T follicular helper cell (primary cell): ENCODE data around the gene MECP2.
A peak's percentile ranks its signal among the peaks of the same experiment; 100 is the strongest.

Source experiments
- DNase-seq: peaks from one replicate; pipeline ENCODE4 v3.0.0-alpha.2; 2020; ENCODE audit warnings: low read depth

MECP2 gene

DNA sequence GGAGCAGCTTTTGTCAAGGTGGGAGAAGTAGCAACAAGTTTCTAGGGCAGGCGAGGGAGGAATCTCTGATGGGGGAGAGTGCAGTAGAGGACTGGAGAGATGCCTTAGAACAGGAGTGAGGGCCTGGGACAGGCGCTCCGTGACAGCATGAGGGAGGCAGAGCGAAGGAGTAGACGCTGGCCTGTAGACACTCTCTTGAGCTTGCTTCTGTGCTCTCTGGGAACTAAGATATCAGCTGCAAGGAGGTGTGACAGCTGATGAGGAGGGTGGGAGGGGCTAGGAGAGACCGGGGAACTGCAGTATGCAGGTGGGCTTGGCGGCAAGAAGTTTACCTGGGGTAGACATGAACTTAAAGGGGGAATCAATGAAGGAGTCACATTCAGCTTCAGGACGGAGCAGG is 35.7 kb downstream of the MECP2 start:
- no peak for DNase-seq

DNA sequence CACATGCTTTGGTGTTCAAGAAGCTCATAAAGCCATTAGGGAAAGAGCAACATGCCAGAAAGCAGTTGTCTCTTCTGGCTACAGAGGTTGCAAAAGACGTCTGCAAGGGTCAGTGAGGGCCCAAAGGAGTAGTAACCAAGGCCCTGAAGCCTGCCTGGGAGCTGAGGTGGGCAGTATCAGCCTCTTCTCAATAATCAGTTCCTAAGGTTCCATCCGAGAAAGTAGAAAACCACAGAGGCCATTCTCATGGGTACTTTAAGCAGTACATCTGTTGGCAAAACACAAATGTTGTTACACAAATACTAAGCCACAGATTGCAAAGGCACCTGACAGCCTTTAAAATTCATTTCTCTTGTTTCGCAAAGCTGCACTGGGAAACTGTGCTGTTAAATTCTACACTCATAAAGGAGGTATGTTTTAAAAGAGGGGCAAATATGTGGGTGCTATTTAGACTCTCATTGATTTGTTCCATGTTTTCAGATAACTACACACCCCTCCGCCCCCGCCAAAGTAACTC is 37.7 kb downstream of the MECP2 start:
- DNase-seq: no peak

DNA sequence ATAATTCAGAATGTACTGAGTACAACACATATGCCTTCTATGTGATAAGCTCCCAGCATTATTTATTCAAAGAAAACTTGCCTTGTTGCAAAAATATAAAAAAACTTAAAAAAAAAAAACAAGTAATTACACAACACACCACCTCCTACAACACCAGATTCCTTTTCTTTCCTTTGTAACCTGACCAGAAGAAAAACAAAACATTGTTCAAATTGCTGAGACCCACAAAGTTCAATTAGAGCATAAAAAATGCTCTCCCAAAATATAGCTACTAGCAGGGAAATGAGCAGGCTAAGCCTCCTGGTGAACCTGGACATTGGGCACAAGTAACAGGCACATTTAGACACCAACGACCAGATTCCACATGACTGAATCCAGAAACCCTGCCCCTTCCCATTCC is 38.3 kb downstream of the MECP2 start:
- DNase-seq: no peak

DNA sequence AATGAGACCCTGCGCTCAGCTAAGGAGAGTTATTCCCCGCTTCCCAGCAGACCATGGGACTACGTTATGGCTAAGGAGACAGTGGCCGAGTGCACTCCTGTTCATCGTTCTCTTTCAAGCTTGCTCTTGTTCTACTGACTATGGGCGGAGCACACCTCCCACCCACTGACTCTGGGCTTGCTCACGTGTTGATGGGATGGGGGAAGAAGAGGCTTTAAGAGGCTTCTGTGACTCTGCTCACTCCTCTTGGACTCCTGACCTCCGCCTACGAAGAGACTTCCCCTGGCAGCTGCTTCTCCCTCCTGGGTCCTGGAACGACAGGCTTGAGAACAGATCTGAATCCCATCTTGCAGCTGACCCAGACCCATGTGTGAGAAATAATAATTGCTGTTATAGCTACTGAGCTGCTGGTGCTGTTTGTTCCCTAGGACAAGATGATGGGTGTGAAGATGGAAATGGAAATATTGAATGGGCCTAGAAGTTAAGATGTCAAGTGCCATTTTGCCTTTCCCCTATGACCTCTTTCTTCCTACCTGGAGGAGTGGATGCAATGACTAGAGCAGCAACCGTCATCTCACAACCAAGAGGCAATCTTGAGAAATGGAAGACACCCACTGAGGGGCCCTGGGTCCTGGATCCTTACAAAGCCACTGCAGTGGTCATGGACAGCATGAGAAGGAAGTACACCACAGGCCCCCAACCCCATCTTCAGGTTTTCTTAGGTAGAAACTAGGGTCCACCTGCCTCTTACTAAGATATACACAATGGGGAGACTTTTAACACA is 39.1 kb downstream of the MECP2 start:
- no peak for DNase-seq

DNA sequence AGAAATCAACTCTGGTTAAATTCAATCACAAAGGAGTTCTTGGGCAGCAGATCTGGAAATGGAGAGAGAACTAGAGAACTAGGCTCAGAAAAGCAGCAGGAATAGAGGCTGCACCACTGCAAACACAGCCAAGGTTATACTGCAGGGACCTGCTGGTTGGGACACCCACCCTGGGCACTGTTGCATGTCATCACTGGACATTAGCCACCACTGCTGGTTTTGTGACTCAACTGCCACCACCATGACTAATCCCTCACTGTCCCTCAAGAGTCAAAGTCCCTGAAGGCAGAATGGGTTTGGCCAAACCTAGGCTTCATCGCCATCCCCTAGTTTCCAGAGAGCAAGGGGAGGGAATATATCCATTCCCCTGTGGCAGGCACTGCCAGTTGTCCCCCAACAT is 39.7 kb downstream of the MECP2 start:
- DNase-seq: no peak

DNA sequence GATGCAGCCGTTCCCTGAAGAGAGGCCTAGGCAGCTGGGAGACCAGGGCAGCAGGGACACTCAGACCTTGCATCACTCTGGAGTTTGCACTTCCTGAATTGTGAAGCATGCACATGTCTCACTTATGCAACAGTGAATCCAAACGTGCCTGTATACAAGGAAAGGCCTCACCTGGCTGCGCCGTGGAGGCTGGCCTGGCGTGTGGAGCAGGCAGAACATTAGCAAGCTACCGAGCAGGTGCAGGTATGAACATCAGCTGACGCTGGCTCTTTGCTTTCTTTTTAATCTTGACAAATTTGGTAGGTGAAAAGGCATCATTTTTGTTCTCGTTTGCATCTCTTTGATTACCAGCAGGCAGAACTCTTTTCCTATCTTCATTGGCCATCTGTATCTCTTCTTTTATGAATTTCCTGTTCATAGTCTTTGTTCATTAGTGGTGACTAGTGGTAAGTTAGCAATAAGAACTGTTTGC is 40.7 kb downstream of the MECP2 start:
- no peak for DNase-seq

DNA sequence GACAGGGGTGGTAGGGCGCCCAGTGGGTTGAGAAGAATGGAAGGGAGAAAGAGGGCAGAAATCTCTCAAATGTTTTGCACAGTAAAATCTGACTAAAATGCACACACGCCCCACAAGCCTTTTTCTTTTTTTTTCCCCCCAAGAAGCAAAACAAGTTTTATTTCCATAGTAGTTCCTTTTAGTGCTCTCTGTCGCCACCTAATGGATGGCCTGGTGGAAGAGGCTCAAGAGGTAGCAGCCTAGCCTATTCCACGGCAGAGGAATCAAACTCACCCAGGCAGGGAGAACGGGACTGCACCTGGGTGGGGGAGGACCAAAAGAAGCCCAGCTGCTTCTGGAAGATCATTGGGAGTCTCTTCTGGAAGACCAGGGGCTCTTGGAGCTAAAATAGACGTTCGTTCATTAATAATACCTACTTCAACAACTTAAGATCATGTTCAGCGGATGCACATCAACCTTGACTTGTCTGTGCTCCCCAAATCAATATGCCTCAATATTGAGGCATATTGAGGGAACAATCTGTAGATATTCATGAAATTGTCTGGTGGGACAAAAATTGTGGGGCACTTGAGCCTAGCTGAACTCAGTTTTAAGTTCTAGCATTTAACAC is 46.2 kb downstream of the MECP2 start:
- DNase-seq: peak; percentile 68

DNA sequence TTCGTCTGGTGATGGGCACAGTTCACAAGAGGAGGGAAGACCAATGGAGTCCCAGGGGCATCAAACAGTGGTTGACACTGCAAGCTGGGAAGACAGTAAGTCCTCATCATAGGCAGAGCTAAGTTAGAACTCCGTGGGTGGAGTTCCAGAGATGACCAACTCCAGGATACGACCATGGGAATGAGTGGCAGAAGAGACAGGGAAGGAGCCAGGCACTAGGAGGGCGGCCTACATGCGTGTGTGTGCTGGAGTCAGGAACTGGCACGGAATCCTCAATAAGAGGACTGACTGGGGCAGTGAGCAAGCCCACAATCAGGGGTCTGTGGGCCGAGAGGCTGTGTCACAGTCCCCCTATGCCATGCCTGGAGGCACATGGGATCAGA is 47.4 kb downstream of the MECP2 start:
- DNase-seq: no peak

DNA sequence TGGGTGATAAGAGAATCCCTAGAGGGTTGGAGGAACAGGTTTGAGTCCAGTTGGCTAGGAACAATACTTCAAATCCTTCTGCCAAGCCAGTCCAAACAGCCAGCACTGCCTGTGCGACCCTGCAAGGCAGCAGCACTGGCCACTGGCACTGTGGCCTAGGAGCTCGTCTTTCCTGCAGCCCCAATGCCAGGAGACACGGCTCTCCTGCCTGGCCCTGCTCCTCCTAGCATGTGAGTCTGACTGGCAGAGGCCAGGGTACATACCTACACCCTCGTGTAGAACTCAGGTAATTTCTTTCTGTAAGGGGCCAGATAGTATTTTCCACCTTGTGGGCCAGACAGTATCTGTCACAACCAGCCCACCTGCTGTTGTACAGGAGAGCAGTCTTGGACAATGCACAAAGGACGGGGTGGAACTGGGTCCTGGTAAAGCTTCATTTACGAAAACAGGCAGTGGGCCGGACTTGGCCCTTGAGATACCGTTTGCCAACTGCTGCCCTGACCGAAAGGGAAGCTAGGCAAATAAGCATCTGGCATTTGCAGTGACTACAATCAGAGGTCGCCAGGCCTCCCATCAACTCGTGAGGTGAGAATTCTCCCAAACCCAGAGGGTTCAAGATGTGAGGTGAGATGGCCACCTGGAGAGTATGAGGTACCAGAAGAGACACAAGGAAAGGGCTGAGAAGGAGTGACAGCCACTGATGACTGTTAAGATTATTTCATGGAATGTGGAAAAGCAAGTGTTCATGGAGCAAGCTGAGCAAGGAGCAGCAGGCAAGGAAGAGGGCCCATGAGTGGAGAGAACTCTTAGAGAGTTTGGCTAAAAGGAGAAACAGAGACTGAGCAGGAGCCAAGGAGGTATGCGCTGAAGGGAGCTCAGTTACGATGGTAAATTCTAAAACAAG is 48.1 kb downstream of the MECP2 start:
- DNase-seq: no peak

DNA sequence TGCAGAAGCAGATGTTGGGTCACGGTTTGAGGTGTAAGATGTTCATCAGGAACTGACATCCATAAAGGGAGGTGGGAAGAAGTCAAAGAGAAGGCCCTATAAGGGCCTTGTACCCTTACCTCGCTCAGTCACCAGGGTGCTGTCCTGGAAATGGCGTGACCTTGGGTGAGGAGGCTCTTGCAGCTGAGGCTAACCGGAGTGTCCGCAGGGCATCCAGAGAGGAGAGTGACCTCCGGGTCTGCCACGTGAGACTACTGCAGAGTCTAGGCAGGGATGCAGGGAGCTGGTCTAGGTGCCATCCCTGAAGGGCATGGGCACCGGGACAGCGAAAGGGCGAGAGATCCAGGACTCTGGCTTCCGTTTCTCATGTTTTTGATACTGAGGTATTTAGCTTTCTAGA is 49.1 kb downstream of the MECP2 start:
- no peak for DNase-seq

DNA sequence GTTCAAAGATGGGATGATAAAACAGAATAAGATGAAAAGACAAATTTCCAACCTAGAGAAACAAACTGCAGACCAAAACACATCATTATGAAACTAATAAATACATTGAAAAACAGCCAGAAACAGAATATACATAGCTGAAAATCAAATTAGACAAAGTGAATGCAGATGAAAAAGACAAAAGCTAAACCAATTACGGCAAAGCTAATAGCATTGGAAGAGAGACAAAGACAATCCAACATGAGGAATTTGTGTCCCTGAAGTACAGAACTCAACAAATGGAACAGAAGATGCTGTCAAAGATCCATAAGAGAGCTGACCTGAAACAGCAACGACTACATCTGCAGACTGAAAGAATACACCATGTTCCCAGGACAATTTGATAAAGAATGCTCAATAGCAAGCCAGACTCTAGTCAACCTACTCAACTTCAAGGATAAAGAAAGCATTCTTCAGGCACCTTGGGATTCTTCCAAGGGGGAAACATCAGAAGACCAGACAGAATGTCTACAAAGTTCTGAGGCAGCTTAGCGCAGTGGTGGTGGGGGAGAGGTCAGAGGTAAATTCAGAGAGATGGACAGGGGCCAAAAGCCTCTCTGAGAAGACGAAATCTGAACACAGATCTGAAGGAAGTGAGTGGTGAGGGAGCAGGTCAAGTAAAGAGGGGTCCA is 50.4 kb downstream of the MECP2 start:
- no peak for DNase-seq

DNA sequence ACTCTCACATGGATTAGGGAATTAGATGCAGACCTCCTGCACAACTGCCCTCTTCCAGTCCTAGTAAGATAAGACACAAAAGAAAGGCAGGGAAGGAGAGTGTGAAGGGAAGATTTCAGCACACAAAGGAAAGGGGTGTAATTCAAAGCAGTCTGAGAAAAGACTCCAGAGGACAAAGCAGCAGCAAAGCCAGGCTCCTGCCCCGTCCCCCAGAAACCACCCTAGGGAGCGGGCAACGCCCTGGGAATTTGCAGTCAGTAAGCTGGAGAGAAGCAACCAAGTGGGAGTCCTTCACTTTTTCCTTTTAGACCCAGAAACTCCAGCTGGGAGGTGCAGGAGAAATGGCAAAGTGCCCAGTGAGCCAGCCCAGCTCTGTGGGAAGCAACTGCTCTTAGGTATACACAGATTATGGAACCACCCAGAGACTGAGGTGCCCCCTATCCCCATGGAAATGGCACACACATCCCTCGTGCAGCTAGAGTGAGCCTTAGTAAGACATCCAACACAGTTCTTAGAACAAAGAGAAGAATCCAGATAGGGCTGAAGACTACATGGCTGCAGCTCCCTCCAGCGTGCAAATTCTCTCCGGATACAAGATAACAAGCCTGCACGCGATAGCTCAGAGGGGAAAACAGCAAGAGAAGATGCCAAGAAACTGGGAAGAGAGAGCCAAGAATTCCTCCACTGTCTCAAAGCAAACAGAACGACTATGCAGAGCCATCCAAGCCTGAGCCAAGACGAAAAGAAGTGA is 51.3 kb downstream of the MECP2 start:
- DNase-seq: no peak

DNA sequence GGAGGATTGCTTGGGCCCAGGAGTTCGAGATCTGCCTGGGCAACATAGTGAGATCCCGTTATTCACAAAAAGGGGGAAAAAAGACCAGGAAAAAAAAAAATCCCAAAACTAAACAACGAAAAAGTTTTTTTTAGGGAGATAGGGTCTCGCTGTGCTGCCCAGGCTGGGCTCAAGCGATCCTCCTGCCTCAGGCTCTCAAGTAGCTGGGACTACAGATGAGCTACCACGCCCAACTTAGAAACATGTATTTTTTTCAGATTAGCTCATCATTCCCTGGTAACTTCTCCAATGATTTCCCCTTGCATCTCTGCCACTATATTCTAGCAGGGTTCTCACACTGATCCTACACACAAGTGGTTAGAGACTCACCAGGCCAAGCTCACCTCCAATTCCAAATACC is 53.4 kb downstream of the MECP2 start:
- no peak for DNase-seq

DNA sequence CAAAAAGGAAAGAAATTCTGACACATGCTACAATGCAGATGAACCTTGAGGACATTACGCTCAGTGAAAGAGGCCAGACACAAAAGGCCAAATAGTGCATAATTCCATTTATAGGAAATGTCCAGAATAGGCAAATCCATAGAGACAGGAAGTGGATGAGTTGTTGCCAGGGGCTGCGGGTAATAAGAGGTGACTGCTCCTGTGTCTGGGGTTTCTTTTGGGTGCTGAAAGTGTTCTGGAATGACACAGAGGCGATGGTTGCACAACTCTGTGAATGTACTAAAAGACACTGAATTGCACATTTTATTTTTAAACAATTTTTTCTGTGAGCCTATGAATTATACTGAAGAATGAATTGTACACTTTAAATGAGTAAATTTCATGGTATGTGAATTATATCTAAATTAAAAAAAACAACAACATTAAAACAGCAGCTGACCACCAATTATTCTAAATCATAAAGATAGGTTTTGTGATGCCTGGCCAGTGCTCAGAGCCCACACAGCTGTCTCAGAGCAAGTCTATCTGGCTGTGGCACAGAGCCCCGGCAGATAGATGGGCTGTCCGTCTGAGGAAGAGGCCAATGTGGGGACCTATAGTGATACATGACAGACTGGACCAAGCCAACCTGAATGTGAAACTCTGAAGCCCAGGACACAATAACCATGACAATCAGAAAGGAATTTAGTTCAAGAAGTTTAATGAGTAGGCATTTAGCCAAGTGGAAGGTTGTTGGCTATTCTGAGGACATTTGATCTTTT is 54.3 kb downstream of the MECP2 start:
- DNase-seq: no peak

DNA sequence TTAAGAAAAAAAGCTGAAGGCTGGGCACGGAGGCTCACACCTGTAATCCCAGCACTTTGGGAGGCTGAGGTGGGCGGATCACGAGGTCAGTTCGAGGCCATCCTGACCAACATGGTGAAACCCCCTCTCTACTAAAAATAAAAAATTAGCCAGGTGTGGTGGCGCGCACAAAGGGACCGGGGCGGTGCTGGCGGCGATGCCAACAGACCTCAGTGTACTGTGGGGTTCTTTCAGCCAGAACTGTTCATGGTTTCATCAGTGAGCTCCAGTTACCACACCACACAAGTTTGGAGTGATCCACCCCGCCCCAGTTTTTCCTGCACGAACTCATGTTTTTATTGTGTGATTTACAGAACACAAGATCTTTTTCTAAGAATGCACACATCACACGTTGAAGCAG is 56.7 kb downstream of the MECP2 start:
- DNase-seq: no peak

DNA sequence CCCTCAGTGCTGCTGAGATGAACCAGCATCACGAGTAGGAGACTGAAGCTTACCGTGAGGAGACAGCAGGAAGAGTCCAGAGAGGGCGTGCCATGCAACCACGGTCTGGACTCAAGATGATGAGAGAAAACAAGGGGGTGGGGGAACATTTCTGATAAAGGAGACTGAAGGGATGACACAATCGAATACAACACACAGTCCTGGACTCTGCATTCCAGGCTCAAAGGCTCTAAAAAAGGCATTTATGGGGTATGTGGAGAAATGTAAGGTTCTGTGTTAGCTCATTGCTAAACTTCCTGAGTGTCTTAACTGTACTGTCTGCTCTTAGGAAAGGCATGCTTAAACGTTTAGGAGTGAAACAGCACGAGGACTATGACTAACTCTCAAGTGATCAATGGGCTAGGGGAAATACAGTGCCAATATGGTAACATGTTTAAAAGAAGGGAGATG is 57.2 kb downstream of the MECP2 start:
- no peak for DNase-seq

DNA sequence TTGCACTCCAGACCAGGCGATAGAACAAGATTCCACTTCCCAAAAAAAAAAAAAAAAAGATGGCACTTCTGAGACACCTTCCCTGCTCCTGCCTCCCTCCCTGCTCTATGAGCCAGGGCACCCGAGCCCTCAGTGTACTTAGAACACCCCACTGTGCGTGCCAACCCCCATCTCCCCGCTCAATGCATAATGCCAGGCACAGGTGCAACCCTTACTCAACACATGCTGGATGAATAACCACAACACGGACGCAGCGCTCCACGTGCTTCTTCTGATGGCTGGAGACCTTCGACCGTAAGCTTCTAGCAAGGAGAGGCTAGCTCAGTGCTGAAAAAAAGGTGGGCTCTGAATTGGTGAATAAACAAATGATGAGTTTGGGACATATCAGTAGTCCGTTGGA is 57.9 kb downstream of the MECP2 start:
- no peak for DNase-seq

DNA sequence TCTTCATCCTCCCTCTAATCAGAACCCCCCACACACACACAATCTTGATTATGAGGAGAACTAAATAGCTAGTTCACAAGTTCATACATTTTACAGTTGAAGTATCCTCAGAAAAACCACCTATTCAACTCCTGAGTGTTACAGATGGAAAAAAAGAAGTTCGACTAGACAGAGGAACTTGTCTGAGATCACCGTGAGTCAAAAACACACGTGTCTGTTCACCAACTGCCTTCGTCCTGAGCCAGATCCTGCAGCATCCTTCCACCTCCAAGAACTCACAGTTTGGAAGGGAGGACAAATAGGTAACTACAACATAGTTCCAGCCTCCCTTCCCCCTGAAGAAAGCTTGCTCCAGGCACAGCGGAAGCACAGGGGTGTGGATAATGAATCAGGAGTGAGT is 58.9 kb downstream of the MECP2 start:
- no peak for DNase-seq

DNA sequence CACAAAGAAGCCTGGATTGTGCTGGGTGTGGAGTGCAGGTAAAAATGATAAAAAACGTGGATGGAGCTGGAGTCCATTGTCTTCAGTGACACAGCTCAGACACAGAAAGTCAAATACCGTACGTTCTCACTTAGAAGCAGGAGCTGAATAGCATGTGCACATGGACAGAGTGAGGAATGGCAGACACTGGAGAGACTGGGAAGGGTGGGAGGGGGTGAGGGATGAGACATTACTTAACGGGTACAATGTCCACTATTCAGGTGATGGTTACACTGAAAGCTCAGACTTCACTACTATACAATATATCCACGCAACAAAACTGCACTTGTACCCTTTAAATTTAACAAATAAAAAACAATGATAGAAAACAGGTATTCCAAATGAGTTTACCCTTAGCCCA is 59.8 kb downstream of the MECP2 start:
- no peak for DNase-seq

DNA sequence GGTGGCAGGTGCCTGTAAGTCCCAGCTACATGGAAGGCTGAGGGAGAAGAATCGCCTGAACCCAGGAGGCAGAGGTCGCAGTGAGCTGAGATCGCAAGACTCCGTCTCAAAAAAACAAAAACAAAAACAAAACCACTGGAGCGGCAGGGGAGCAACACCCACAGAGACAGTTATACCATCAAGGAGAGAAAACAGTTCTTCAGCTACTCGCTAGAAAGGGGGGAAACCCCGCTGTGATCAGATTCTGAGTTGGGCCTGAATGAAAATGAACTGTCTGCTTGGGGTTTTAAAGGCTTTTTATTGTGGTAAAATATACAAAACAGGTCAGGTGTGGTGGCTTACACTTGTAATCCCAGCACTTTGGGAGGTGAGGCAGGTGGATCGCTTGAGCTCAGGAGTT is 61.0 kb downstream of the MECP2 start:
- DNase-seq: no peak
